HG02642 (cell line): ENCODE data around the gene BGN.

Source experiments
- ATAC-seq: cut with Tn5 transposase; IDR thresholded peaks from one replicate; pipeline ENCODE4 v1.9.1; 2021; ENCODE audit warnings: mild to moderate bottlenecking; ENCODE audit not compliant: unreplicated experiment, poor library complexity

BGN gene

GRCh38 chrX:153522259-153522658 lies 27.5 kb downstream of the BGN start:
- ATAC-seq: no peak

GRCh38 chrX:153523269-153523668 lies 28.5 kb downstream of the BGN start:
- no peak for ATAC-seq

- no peak for ATAC-seq
Measured at GRCh38 chrX:153524234-153524633, 29.5 kb downstream of the BGN start.

- ATAC-seq: no peak
Measured at GRCh38 chrX:153525451-153525850, 30.7 kb downstream of the BGN start.

- no peak for ATAC-seq
Measured at GRCh38 chrX:153526042-153526441, 31.3 kb downstream of the BGN start.

- no peak for ATAC-seq
Measured at GRCh38 chrX:153526801-153527200, 32.0 kb downstream of the BGN start.

- ATAC-seq: no peak
Measured at GRCh38 chrX:153527208-153527607, 32.4 kb downstream of the BGN start.

- ATAC-seq: no peak
Measured at GRCh38 chrX:153530411-153531129, 35.8 kb downstream of the BGN start.

GRCh38 chrX:153533091-153533490 lies 38.3 kb downstream of the BGN start:
- no peak for ATAC-seq

- ATAC-seq: no peak
Measured at GRCh38 chrX:153537080-153537479, 42.3 kb downstream of the BGN start.

- ATAC-seq: no peak
Measured at GRCh38 chrX:153537526-153538295, 42.9 kb downstream of the BGN start.

GRCh38 chrX:153538424-153538823 lies 43.6 kb downstream of the BGN start:
- ATAC-seq: no peak

GRCh38 chrX:153539171-153539978 lies 44.6 kb downstream of the BGN start:
- peak; percentile 68 for ATAC-seq

- ATAC-seq: no peak
Measured at GRCh38 chrX:153539979-153540358, 45.2 kb downstream of the BGN start.

GRCh38 chrX:153544727-153545126 lies 49.9 kb downstream of the BGN start:
- ATAC-seq: no peak

- ATAC-seq: no peak
Measured at GRCh38 chrX:153546386-153546785, 51.6 kb downstream of the BGN start.

- ATAC-seq: no peak
Measured at GRCh38 chrX:153547195-153547594, 52.4 kb downstream of the BGN start.

- ATAC-seq: no peak
Measured at GRCh38 chrX:153549231-153549630, 54.5 kb downstream of the BGN start.

GRCh38 chrX:153549807-153550206 lies 55.0 kb downstream of the BGN start:
- no peak for ATAC-seq

GRCh38 chrX:153551135-153551534 lies 56.4 kb downstream of the BGN start:
- no peak for ATAC-seq

GRCh38 chrX:153554519-153555167 lies 59.9 kb downstream of the BGN start:
- ATAC-seq: no peak
